K562 (cell line): ENCODE data around the gene RINL. TPM values are rescaled to one million over a fixed set of nuclear protein-coding genes. Genes with fewer than 3 reads are reported as not detected.

Experiments used
- CUX1 ChIP-seq: fragments of 200-800 bp; sonication (Bioruptor generic); IDR thresholded peaks from 2 replicates; pipeline ENCODE4 v1.6.1; 2016; ENCODE audit warnings: missing genetic modification characterization, missing compliant biosample characterization
- EP300 ChIP-seq: IDR thresholded peaks from 2 replicates; pipeline ENCODE4 v1.6.1; 2012; ENCODE audit warnings: low read length, improper control_type of control experiment
- ETS2 ChIP-seq: IDR thresholded peaks from 2 replicates; pipeline ENCODE4 v1.6.1; 2016; ENCODE audit warnings: borderline replicate concordance, missing genetic modification characterization, mild to moderate bottlenecking, moderate library complexity, missing compliant biosample characterization; ENCODE audit not compliant: poor library complexity, severe bottlenecking
- ID3 ChIP-seq, 2 experiments: fragments of 250-450 bp in 1 of 2; fragments of 450-650 bp in 1 of 2; sonication (Bioruptor Pico) in 1 of 2; IDR thresholded peaks; 2 replicates each; pipeline versions ENCODE4 v1.6.1 to v1.8.0; 2016 to 2021; ENCODE audit warnings: mild to moderate bottlenecking in 2 of 2, moderate library complexity in 2 of 2, missing compliant biosample characterization in 1 of 2, missing genetic modification characterization in 1 of 2
- KAT2B ChIP-seq: IDR thresholded peaks from one replicate; pipeline ENCODE4 v1.6.1; 2012; ENCODE audit warnings: low read depth, mild to moderate bottlenecking, control low read depth, inconsistent platforms, low read length, moderate library complexity
- KHSRP ChIP-seq: fragments of 450-650 bp; IDR thresholded peaks from 2 replicates; pipeline ENCODE4 v1.6.1; 2017
- L3MBTL2 ChIP-seq: fragments of 450-650 bp; IDR thresholded peaks from 2 replicates; pipeline ENCODE4 v1.6.1; 2016; ENCODE audit warnings: mild to moderate bottlenecking, moderate library complexity
- MCM5 ChIP-seq: fragments of 450-650 bp; IDR thresholded peaks from 2 replicates; pipeline ENCODE4 v1.6.1; 2016; ENCODE audit warnings: low read depth
- NR2C1 ChIP-seq, 2 experiments: fragments of 450-650 bp; IDR thresholded peaks; 2 replicates each; pipeline ENCODE4 v1.6.1; 2017; ENCODE audit warnings: mild to moderate bottlenecking in 2 of 2, antibody characterized with exemption in 1 of 2, inconsistent platforms in 1 of 2, missing compliant biosample characterization in 1 of 2, missing genetic modification characterization in 1 of 2
- PURB ChIP-seq: sonication (generic); formaldehyde crosslinking; IDR thresholded peaks from 2 replicates; pipeline ENCODE4 v1.9.0; 2021; ENCODE audit warnings: low read depth, mild to moderate bottlenecking, missing genetic modification reagents
- TCFL5 ChIP-seq: fragments of 250-450 bp; sonication (Bioruptor Pico); conservative IDR thresholded peaks from 2 replicates; pipeline ENCODE4 v1.6.1; 2021; ENCODE audit warnings: mild to moderate bottlenecking, moderate library complexity, matching md5 sums
- TSC22D4 ChIP-seq: fragments of 450-650 bp; IDR thresholded peaks from 2 replicates; pipeline ENCODE4 v1.6.1; 2016; ENCODE audit warnings: missing genetic modification characterization, missing biosample characterization, control low read depth
- ZBTB43 ChIP-seq: sonication (generic); formaldehyde crosslinking; IDR thresholded peaks from 2 replicates; pipeline ENCODE4 v1.8.0; 2023; ENCODE audit warnings: mild to moderate bottlenecking, missing genetic modification reagents
- ZNF444 ChIP-seq: fragments of 250-450 bp; sonication (Bioruptor Pico); IDR thresholded peaks from 2 replicates; pipeline ENCODE4 v1.4.0; 2020; ENCODE audit warnings: mild to moderate bottlenecking, moderate library complexity
- ZNF644 ChIP-seq: fragments of 200-800 bp; sonication (Bioruptor generic); IDR thresholded peaks from 2 replicates; pipeline ENCODE4 v1.6.1; 2016; ENCODE audit warnings: low read depth, missing genetic modification characterization, missing compliant biosample characterization
- ZNF655 ChIP-seq: fragments of 250-450 bp; sonication (Bioruptor Pico); IDR thresholded peaks from 2 replicates; pipeline ENCODE4 v1.5.0; 2021
- polyA plus RNA-seq, 8 experiments: library from polyadenylated mRNA; depleted of rRNA in 4 of 8; stranded (reverse) in 5 of 8; unstranded in 3 of 8; fragments of >200 nt; fragmentation: Nextera tagmentation in 2 of 8; fragmentation: Illumina TruSeq in 1 of 8; extraction: Ambion mirVana in 2 of 8; extraction: Trizol in 1 of 8; gene quantifications; 2 replicates each; pipeline versions ENCODE4 v1.2.1 to v1.2.3, GENCODE V29; 2011 to 2014; ENCODE audit warnings: inconsistent platforms in 1 of 8, missing spikeins in 1 of 8
- total RNA-seq, 7 experiments: library from RNA; depleted of rRNA in 6 of 7; stranded (reverse); fragments of >200 nt in 6 of 7; fragmentation: Illumina TruSeq in 2 of 7; extraction: Trizol in 2 of 7; gene quantifications; 2 replicates each; pipeline versions ENCODE4 v1.2.1 to v1.2.3, GENCODE V29; 2011 to 2021; ENCODE audit warnings: low replicate concordance in 1 of 7
- TF ChIP-seq, protein P1 (sequence below): fragments of 200-400 bp; formaldehyde crosslinking; IDR thresholded peaks from 2 replicates; pipeline ENCODE4 v1.6.1; 2017; ENCODE audit warnings: mild to moderate bottlenecking, low read depth, low read length, moderate library complexity

Gene RINL
- total and polyA plus RNA-seq, 9 of the 15 experiments (the other 6 are each of a cell fraction or from before 2014, with no cell fraction given), result 0.82 to 10.9 (median 4.9) TPM

- TF ChIP-seq ETS2 (tag) (no peak), KHSRP (no peak), ZNF444 (CRISPR knock-in tag) (no peak), ID3 (CRISPR knock-in tag; IDR thresholded peaks at IDR 0.05) (no peak), ID3 (tag; IDR thresholded peaks at IDR 0.05) (peak; percentile 97), L3MBTL2 (no peak; the same call in 1 of the 2 replicates), NR2C1 (IDR thresholded peaks at IDR 0.05) (peak; percentile 84), NR2C1 (tag; IDR thresholded peaks at IDR 0.05) (peak; percentile 87), ZNF644 (tag) (no peak), PURB (no peak), ZBTB43 (CRISPR knock-in tag) (no peak), EP300 (peak; percentile 89), CUX1 (CRISPR knock-in tag) (no peak), TCFL5 (no peak), KAT2B (no peak), ZNF655 (CRISPR knock-in tag) (no peak), MCM5 (no peak), TSC22D4 (tag) (no peak)
- TF ChIP-seq, protein P1, sequence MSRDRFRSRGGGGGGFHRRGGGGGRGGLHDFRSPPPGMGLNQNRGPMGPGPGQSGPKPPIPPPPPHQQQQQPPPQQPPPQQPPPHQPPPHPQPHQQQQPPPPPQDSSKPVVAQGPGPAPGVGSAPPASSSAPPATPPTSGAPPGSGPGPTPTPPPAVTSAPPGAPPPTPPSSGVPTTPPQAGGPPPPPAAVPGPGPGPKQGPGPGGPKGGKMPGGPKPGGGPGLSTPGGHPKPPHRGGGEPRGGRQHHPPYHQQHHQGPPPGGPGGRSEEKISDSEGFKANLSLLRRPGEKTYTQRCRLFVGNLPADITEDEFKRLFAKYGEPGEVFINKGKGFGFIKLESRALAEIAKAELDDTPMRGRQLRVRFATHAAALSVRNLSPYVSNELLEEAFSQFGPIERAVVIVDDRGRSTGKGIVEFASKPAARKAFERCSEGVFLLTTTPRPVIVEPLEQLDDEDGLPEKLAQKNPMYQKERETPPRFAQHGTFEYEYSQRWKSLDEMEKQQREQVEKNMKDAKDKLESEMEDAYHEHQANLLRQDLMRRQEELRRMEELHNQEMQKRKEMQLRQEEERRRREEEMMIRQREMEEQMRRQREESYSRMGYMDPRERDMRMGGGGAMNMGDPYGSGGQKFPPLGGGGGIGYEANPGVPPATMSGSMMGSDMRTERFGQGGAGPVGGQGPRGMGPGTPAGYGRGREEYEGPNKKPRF, result no peak
Observed at GRCh38 chr19:38819231-38819920, 58.7 kb downstream of the RINL start (continued).
